KG1 (cell line): ENCODE data around the gene SPDYE2B.
"Not testable (repeated sequence)": the region's sequence is repeated elsewhere in the genome, so short reads cannot be mapped to it uniquely, and the experiment has no call there.

Experiments used
- DNase-seq: peaks from one replicate; lab custom pipeline; 2025; lab: John Stamatoyannopoulos, UW

The SPDYE2B gene

GRCh38 chr7:102698962-102699750, 49.0 kb downstream of the SPDYE2B start:
- not testable (repeated sequence) for DNase-seq
